Karpas-422 (cell line): ENCODE data around the gene CDKN2C. TPM values are rescaled to one million over a fixed set of nuclear protein-coding genes. Genes with fewer than 3 reads are reported as not detected.

Experiments
- DNase-seq: peaks from one replicate; pipeline ENCODE4 v3.0.0-alpha.2; 2015
- H2AFZ ChIP-seq: fragments of 200-600 bp; sonication (generic); 2 replicates; pipeline ENCODE4 v1.6.1; 2014; ENCODE audit warnings: antibody characterized with exemption, low read length, mixed read lengths
- H3K27ac ChIP-seq: fragments of 200-600 bp; sonication (generic); 2 replicates; pipeline ENCODE4 v1.5.1; 2014; ENCODE audit warnings: mild to moderate bottlenecking, low read length, moderate library complexity
- H3K27me3 ChIP-seq: fragments of 200-600 bp; sonication (generic); 2 replicates; pipeline ENCODE4 v1.6.1; 2014; ENCODE audit warnings: low read length, mixed read lengths
- H3K36me3 ChIP-seq: fragments of 200-600 bp; sonication (generic); 2 replicates; pipeline ENCODE4 v1.6.1; 2014; ENCODE audit warnings: low read length, mixed read lengths; ENCODE audit not compliant: insufficient read depth
- H3K4me1 ChIP-seq: fragments of 200-600 bp; sonication (generic); 2 replicates; pipeline ENCODE4 v1.6.1; 2014; ENCODE audit warnings: mild to moderate bottlenecking, low read length, mixed read lengths
- H3K4me2 ChIP-seq: fragments of 200-600 bp; sonication (generic); 2 replicates; pipeline ENCODE4 v1.6.1; 2014; ENCODE audit warnings: low read length, low read depth, mild to moderate bottlenecking; ENCODE audit not compliant: poor library complexity, severe bottlenecking
- H3K4me3 ChIP-seq: fragments of 200-600 bp; sonication (generic); 2 replicates; pipeline ENCODE4 v1.5.1; 2014; ENCODE audit warnings: mild to moderate bottlenecking, antibody characterized with exemption, low read length, mixed read lengths
- H3K79me2 ChIP-seq: fragments of 200-600 bp; sonication (generic); 2 replicates; pipeline ENCODE4 v1.6.1; 2014; ENCODE audit warnings: mild to moderate bottlenecking, low read length, mixed read lengths
- H3K9ac ChIP-seq: fragments of 200-600 bp; sonication (generic); 2 replicates; pipeline ENCODE4 v1.6.0; 2014; ENCODE audit warnings: low read length
- H3K9me2 ChIP-seq: fragments of 200-600 bp; sonication (generic), shearing (Covaris generic); replicated peaks from 2 replicates; pipeline ENCODE4 v1.6.0; 2014; ENCODE audit warnings: mild to moderate bottlenecking, low read length, moderate library complexity; ENCODE audit not compliant: insufficient read depth
- H3K9me3 ChIP-seq: fragments of 300-700, 200-600 bp; sonication (generic); 2 replicates; pipeline ENCODE4 v1.6.1; 2014; ENCODE audit warnings: low read length, mixed read lengths
- H4K20me1 ChIP-seq: fragments of 200-600 bp; sonication (generic); 2 replicates; pipeline ENCODE4 v1.6.1; 2014; ENCODE audit warnings: mild to moderate bottlenecking, antibody characterized with exemption, low read length, low read depth; ENCODE audit not compliant: insufficient read depth
- total RNA-seq: library from RNA; depleted of rRNA; stranded (reverse); fragments of >200 nt; shearing (Covaris generic); gene quantifications from 2 replicates; pipeline ENCODE4 v1.2.3, GENCODE V29; 2014; ENCODE audit warnings: low replicate concordance

The CDKN2C gene
- total RNA-seq, 1 experiment from 2014 or later, result 16.8 TPM

GRCh38 chr1:50978144-50978851 is 8.3 kb downstream of the CDKN2C start:
- H3K27ac ChIP-seq, result no peak overlapping the region
- H3K79me2 ChIP-seq, result no peaks in the 10 kb centered on the region
- H2AFZ ChIP-seq, result peak overlapping the region; percentile 95
- no peaks in the 10 kb centered on the region for H3K27me3 ChIP-seq
- H3K9me3 ChIP-seq, result no peaks in the 10 kb centered on the region
- peak overlapping the region; percentile 90 for H3K9ac ChIP-seq
- no peaks in the 10 kb centered on the region for H4K20me1 ChIP-seq
- H3K36me3 ChIP-seq, result 0 out of 2 replicates have a peak, but pooled peaks cover 5% of the 10 kb centered on the region
- H3K4me3 ChIP-seq, result peak overlapping the region; percentile 94
- DNase-seq, result peak; percentile 74
- H3K9me2 ChIP-seq, result no peaks in the 10 kb centered on the region
- peak overlapping the region; percentile 98 for H3K4me2 ChIP-seq
- H3K4me1 ChIP-seq, result peaks cover 37% of the 10 kb centered on the region

- Histone ChIP-seq H3K79me2 (no peaks in the 10 kb centered on the region), H3K4me2 (peak overlapping the region; percentile 98), H3K27me3 (no peaks in the 10 kb centered on the region), H3K4me1 (peaks cover 37% of the 10 kb centered on the region), H3K4me3 (peak overlapping the region; percentile 94), H3K9ac (peak overlapping the region; percentile 90), H2AFZ (peak overlapping the region; percentile 95), H3K27ac (no peak overlapping the region), H3K9me2 (no peaks in the 10 kb centered on the region), H4K20me1 (no peaks in the 10 kb centered on the region), H3K9me3 (no peaks in the 10 kb centered on the region), H3K36me3 (0 out of 2 replicates have a peak, but pooled peaks cover 2% of the 10 kb centered on the region)
- no peak for DNase-seq
Measured at GRCh38 chr1:50978852-50979781, 9.1 kb downstream of the CDKN2C start.

- Histone ChIP-seq H3K9me2 (no peaks in the 10 kb centered on the region), H3K4me3 (no peak overlapping the region), H3K27me3 (no peaks in the 10 kb centered on the region), H3K4me2 (no peak overlapping the region), H2AFZ (no peak overlapping the region), H3K4me1 (peaks cover 34% of the 10 kb centered on the region), H3K9me3 (no peaks in the 10 kb centered on the region), H3K36me3 (no peaks in the 10 kb centered on the region), H3K79me2 (no peaks in the 10 kb centered on the region), H3K27ac (no peak overlapping the region), H3K9ac (no peak overlapping the region), H4K20me1 (no peaks in the 10 kb centered on the region)
- no peak for DNase-seq
Measured at GRCh38 chr1:50979937-50980336, 9.9 kb downstream of the CDKN2C start.

DNA sequence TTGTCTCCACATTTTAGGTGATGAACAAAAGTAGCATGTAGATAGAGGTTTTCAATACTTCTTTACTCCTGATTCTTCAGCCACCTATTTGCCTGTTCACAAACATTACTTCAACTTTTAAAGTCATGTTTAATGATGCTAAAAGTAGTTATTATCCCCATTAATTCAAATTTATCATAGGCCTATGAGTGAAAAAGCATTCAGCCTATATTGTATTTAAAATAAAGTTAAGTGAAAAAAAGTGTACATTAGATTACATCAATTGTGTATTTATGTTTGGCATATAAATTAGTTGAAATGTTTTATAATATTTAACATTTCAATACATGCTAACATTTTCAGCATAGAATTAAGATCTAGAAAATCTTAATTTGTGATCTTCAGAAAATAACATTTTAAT is 10.5 kb downstream of the CDKN2C start:
- H3K9me3 ChIP-seq, result no peaks in the 10 kb centered on the region
- H3K4me2 ChIP-seq, result no peak overlapping the region
- no peak overlapping the region for H2AFZ ChIP-seq
- peaks cover 32% of the 10 kb centered on the region for H3K4me1 ChIP-seq
- H4K20me1 ChIP-seq, result no peaks in the 10 kb centered on the region
- H3K27ac ChIP-seq, result no peak overlapping the region
- no peak overlapping the region for H3K9ac ChIP-seq
- no peak for DNase-seq
- no peaks in the 10 kb centered on the region for H3K79me2 ChIP-seq
- no peaks in the 10 kb centered on the region for H3K27me3 ChIP-seq
- H3K4me3 ChIP-seq, result no peak overlapping the region
- H3K36me3 ChIP-seq, result no peaks in the 10 kb centered on the region
- no peaks in the 10 kb centered on the region for H3K9me2 ChIP-seq

DNA sequence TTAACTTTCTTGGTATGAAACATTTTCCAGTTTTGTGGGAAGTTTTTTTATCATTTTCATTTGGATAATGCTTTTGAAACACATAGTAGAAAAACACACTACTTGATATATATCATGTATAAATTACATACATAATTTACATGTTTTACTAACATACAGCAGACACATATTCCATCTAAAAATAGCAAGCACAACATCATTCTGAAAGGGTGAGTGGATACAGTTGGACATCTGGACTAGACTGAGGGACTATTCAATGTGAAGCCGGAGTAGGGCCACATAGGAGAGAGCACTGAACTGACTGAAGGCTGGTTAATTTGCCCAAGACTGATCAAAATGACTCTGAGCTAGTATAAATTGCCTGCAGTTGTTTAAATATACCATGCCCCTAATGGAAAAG is 11.7 kb downstream of the CDKN2C start:
- Histone ChIP-seq H3K9ac (no peak overlapping the region), H3K79me2 (no peaks in the 10 kb centered on the region)

GRCh38 chr1:50982611-50983010 is 12.6 kb downstream of the CDKN2C start:
- H3K79me2 ChIP-seq, result no peaks in the 10 kb centered on the region

More for the DNA sequence above, 11.7 kb downstream of the CDKN2C start:
- Histone ChIP-seq H3K9me2 (no peaks in the 10 kb centered on the region), H4K20me1 (no peaks in the 10 kb centered on the region), H3K4me3 (no peak overlapping the region), H3K4me2 (no peak overlapping the region), H3K4me1 (peaks cover 20% of the 10 kb centered on the region), H3K27me3 (no peaks in the 10 kb centered on the region), H3K9me3 (no peaks in the 10 kb centered on the region), H3K36me3 (no peaks in the 10 kb centered on the region), H2AFZ (no peak overlapping the region), H3K27ac (no peak overlapping the region)
- DNase-seq, result no peak

GRCh38 chr1:50983219-50983802 is 13.3 kb downstream of the CDKN2C start:
- Histone ChIP-seq H3K9me2 (no peaks in the 10 kb centered on the region), H3K36me3 (no peaks in the 10 kb centered on the region), H3K79me2 (no peaks in the 10 kb centered on the region), H3K27ac (no peak overlapping the region), H3K27me3 (no peaks in the 10 kb centered on the region), H3K4me2 (no peak overlapping the region), H3K4me3 (no peak overlapping the region), H2AFZ (no peak overlapping the region), H3K9ac (no peak overlapping the region), H4K20me1 (no peaks in the 10 kb centered on the region), H3K9me3 (no peaks in the 10 kb centered on the region), H3K4me1 (peaks cover 15% of the 10 kb centered on the region)
- DNase-seq, result no peak

More at GRCh38 chr1:50982611-50983010, 12.6 kb downstream of the CDKN2C start:
- Histone ChIP-seq H3K9ac (no peak overlapping the region), H4K20me1 (no peaks in the 10 kb centered on the region), H3K36me3 (no peaks in the 10 kb centered on the region), H3K4me1 (peaks cover 13% of the 10 kb centered on the region), H3K4me2 (no peak overlapping the region), H3K9me2 (no peaks in the 10 kb centered on the region), H3K27ac (no peak overlapping the region), H3K4me3 (no peak overlapping the region), H3K27me3 (no peaks in the 10 kb centered on the region), H2AFZ (no peak overlapping the region), H3K9me3 (no peaks in the 10 kb centered on the region)
- DNase-seq, result no peak

DNA sequence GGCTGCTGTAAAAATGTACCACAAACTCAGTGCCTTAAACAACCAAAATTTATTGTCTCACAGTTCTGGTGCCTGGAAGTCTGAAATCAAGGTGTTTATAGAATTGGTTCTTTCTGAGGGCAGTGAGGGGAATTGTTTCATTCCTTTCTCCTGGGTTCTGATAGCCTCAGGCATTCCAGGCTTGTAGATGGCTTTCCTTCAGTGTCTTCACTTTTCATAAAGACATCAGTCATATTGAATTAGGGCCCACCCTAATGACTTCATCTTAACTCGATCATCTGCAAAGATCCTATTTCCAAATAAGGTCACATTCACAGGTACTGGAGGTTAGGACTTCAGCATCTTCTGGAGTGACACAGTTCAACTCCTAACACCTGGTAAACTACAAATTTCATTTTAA is 15.0 kb downstream of the CDKN2C start:
- Histone ChIP-seq H3K79me2 (no peaks in the 10 kb centered on the region), H3K9me3 (no peaks in the 10 kb centered on the region), H3K9ac (no peak overlapping the region), H3K27me3 (no peaks in the 10 kb centered on the region), H3K4me3 (no peak overlapping the region), H3K36me3 (no peaks in the 10 kb centered on the region), H4K20me1 (no peaks in the 10 kb centered on the region), H3K4me2 (no peak overlapping the region), H3K9me2 (no peaks in the 10 kb centered on the region), H2AFZ (no peak overlapping the region), H3K4me1 (peaks cover 19% of the 10 kb centered on the region), H3K27ac (no peak overlapping the region)
- no peak for DNase-seq
